Uterus (tissue), 4 donors: Measurements from ENCODE around the gene VWF. TPM values are rescaled to one million over a fixed set of nuclear protein-coding genes. Genes with fewer than 3 reads are reported as not detected.

ENCODE experiments used
- DNase-seq, 2 donors: peaks; one replicate each; pipeline ENCODE4 v3.0.0-alpha.2; 2019 to 2020
- H3K27ac ChIP-seq, 2 donors: fragments of 200-600 bp; sonication (generic); 1 replicate in 1 of 2; 2 replicates in 1 of 2; pipeline ENCODE4 v1.5.1; 2016 to 2018
- H3K27me3 ChIP-seq, 2 donors: fragments of 200-600 bp; sonication (generic); one replicate each; pipeline ENCODE4 v1.5.1; 2018 to 2019; ENCODE audit warnings: control low read depth in 1 of 2
- H3K36me3 ChIP-seq, 2 donors: fragments of 200-600 bp; sonication (generic); one replicate each; pipeline ENCODE4 v1.5.1; 2019; ENCODE audit warnings: control low read depth in 1 of 2
- H3K4me1 ChIP-seq, 2 donors: fragments of 200-600 bp; sonication (generic); one replicate each; pipeline ENCODE4 v1.5.1; 2018 to 2019; ENCODE audit warnings: control low read depth in 1 of 2
- H3K4me3 ChIP-seq, 2 donors: fragments of 200-600 bp; sonication (generic); 1 replicate in 1 of 2; 2 replicates in 1 of 2; pipeline ENCODE4 v1.5.1; 2018 to 2019; ENCODE audit warnings: mild to moderate bottlenecking in 1 of 2
- H3K9me3 ChIP-seq, 2 donors: fragments of 200-600 bp; sonication (generic); one replicate each; pipeline ENCODE4 v1.5.1; 2019; ENCODE audit warnings: control low read depth in 1 of 2
- CTCF ChIP-seq, 4 experiments: fragments of 200-600 bp in 2 of 4; fragments of 450-650 bp in 2 of 4; sonication (generic) in 2 of 4; IDR thresholded peaks; one replicate each; pipeline ENCODE4 v1.5.1; 2016 to 2019; ENCODE audit warnings: antibody characterized with exemption in 4 of 4, mild to moderate bottlenecking in 2 of 4, moderate library complexity in 1 of 4
- POLR2A ChIP-seq, 2 donors: fragments of 450-650 bp; IDR thresholded peaks; one replicate each; pipeline ENCODE4 v1.6.1; 2016; ENCODE audit warnings: antibody characterized with exemption in 2 of 2, mild to moderate bottlenecking in 1 of 2, moderate library complexity in 1 of 2
- intact Hi-C: fragments of 100-400 bp; cut with DNase I; formaldehyde crosslinking; loops from one replicate; pipeline ENCODE4 v1.15.1; 2023; ENCODE audit warnings: low total_unique reads
- total RNA-seq, 4 donors: library from RNA; depleted of rRNA in 3 of 4; stranded (reverse); fragments of >200 nt in 3 of 4; gene quantifications; one replicate each; pipeline versions ENCODE4 v1.1.0 to v1.2.4, GENCODE V29; 2014 to 2023
- donor health status: DM: yes; HTN: yes; CAD: no.

Gene VWF
- total RNA-seq, 4 donors from 2014 or later, result 122 to 949 (median 380) TPM

GRCh38 chr12:6041891-6042290, 82.6 kb downstream of the VWF start:
- Histone ChIP-seq H3K27ac (no peak overlapping the region), H3K4me1 (no peaks in the 10 kb centered on the region), H3K4me3 (no peak overlapping the region), H3K36me3 (no peaks in the 10 kb centered on the region), H3K9me3 (no peaks in the 10 kb centered on the region), H3K27me3 (no peaks in the 10 kb centered on the region)
- TF ChIP-seq CTCF (IDR thresholded peaks at IDR 0.05), result no peak
- no peak for TF ChIP-seq POLR2A (IDR thresholded peaks at IDR 0.05)
- intact Hi-C loops, result no loop called here
- DNase-seq, result no peak

GRCh38 chr12:6040815-6041214, 83.7 kb downstream of the VWF start:
- intact Hi-C loops, result no loop called here
- Histone ChIP-seq H3K27me3 (no peaks in the 10 kb centered on the region), H3K4me1 (no peaks in the 10 kb centered on the region), H3K27ac (no peak overlapping the region), H3K36me3 (no peaks in the 10 kb centered on the region), H3K4me3 (no peak overlapping the region), H3K9me3 (no peaks in the 10 kb centered on the region)
- DNase-seq, result no peak
- TF ChIP-seq CTCF (IDR thresholded peaks at IDR 0.05) (no peak), POLR2A (IDR thresholded peaks at IDR 0.05) (no peak)

- no peak overlapping the region for H3K27ac ChIP-seq
- TF ChIP-seq POLR2A (IDR thresholded peaks at IDR 0.05) (no peak), CTCF (IDR thresholded peaks at IDR 0.05) (peak; percentile 89 to 90 (median 90))
- no peaks in the 10 kb centered on the region for H3K36me3 ChIP-seq
- intact Hi-C loops, result no loop called here
- H3K4me1 ChIP-seq, result no peaks in the 10 kb centered on the region
- H3K4me3 ChIP-seq, result no peak overlapping the region
- peak; percentile 48 to 53 for DNase-seq
- no peaks in the 10 kb centered on the region for H3K9me3 ChIP-seq
- no peaks in the 10 kb centered on the region for H3K27me3 ChIP-seq
Observed at GRCh38 chr12:6039894-6040601, 84.4 kb downstream of the VWF start.

GRCh38 chr12:6038160-6038559, 86.3 kb downstream of the VWF start:
- Histone ChIP-seq H3K4me3 (no peak overlapping the region), H3K27ac (no peak overlapping the region), H3K36me3 (no peaks in the 10 kb centered on the region), H3K27me3 (no peaks in the 10 kb centered on the region), H3K9me3 (no peaks in the 10 kb centered on the region), H3K4me1 (no peaks in the 10 kb centered on the region)
- no peak for DNase-seq
- intact Hi-C loops, result no loop called here
- TF ChIP-seq POLR2A (IDR thresholded peaks at IDR 0.05), result no peak
- TF ChIP-seq CTCF (IDR thresholded peaks at IDR 0.05), result peak in 1 of 4 experiments; percentile 31

GRCh38 chr12:6037459-6037858, 87.0 kb downstream of the VWF start:
- Histone ChIP-seq H3K27ac (no peak overlapping the region), H3K4me1 (no peaks in the 10 kb centered on the region), H3K27me3 (no peaks in the 10 kb centered on the region), H3K4me3 (no peak overlapping the region), H3K9me3 (no peaks in the 10 kb centered on the region), H3K36me3 (no peaks in the 10 kb centered on the region)
- no peak for DNase-seq
- TF ChIP-seq CTCF (IDR thresholded peaks at IDR 0.05) (no peak), POLR2A (IDR thresholded peaks at IDR 0.05) (no peak)
- intact Hi-C loops, result no loop called here
